Measurements from ENCODE around the gene QRICH1.

DNA sequence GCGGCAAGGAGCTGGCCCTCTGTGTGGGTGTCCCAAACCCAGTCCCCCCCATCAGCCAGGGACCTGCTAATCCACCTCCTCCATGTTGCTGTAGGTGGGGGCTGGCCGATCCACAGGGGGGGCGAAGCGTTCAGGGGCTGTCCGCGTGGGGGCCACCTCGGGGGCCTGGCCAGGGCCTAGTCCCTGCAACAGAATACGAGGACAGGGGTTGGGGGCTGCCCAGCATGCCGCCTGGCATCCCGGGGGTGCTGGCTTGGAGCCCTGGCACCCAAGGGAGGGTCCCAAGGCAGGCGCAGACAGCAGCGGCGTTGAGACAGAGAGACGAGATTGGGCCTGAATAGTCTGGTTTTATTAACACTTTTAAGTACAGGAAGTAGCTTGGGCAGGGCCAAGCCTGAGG, 14.5 kb upstream of the QRICH1 start:
- TF ChIP-seq RAD21 (IDR thresholded peaks at IDR 0.05; ENCODE audit: low read depth), result no peak
- TF ChIP-seq CEBPB (IDR thresholded peaks at IDR 0.05), result no peak
- no peak for TF ChIP-seq EP300 (IDR thresholded peaks at IDR 0.05; ENCODE audit: borderline replicate concordance)
- no peak for TF ChIP-seq NFIC (IDR thresholded peaks at IDR 0.05)
- TF ChIP-seq ZBTB7A (IDR thresholded peaks at IDR 0.05; ENCODE audit: low read depth), result no peak
- no peak for TF ChIP-seq CREB1 (IDR thresholded peaks at IDR 0.05; ENCODE audit: low read depth)
- TF ChIP-seq MAX (IDR thresholded peaks at IDR 0.05), result no peak
- no peak for TF ChIP-seq YY1 (IDR thresholded peaks at IDR 0.05; ENCODE audit: low read depth)
- TF ChIP-seq TCF12 (IDR thresholded peaks at IDR 0.05; ENCODE audit: low read depth), result no peak
- no peak for TF ChIP-seq EGR1 (IDR thresholded peaks at IDR 0.05)

All from Ishikawa (cell line).